Nephron progenitor cell (in vitro differentiated cells): ENCODE data around the gene IPO4.

Experiments used
- DNase-seq: peaks from one replicate; pipeline ENCODE4 v3.0.0; 2021
- H3K27ac Mint-ChIP-seq: 2 replicates; pipeline ENCODE4 v1.8.0; 2021; ENCODE audit warnings: mild to moderate bottlenecking, moderate library complexity, mixed read lengths
- H3K27me3 Mint-ChIP-seq: 2 replicates; pipeline ENCODE4 v1.8.0; 2021; ENCODE audit warnings: mild to moderate bottlenecking, low read depth, mixed read lengths; ENCODE audit not compliant: poor library complexity
- H3K36me3 Mint-ChIP-seq: 2 replicates; pipeline ENCODE4 v1.8.0; 2021; ENCODE audit warnings: low read depth, mixed read lengths
- H3K4me1 Mint-ChIP-seq: 2 replicates; pipeline ENCODE4 v1.8.0; 2021; ENCODE audit warnings: mixed read lengths
- H3K4me3 Mint-ChIP-seq: 2 replicates; pipeline ENCODE4 v1.8.0; 2021; ENCODE audit warnings: mild to moderate bottlenecking, moderate library complexity, mixed read lengths
- H3K9me3 Mint-ChIP-seq: 2 replicates; pipeline ENCODE4 v1.8.0; 2021; ENCODE audit warnings: mild to moderate bottlenecking, moderate library complexity, mixed read lengths
- TF ChIP-seq, protein P1 (sequence below): fragments of 200-600 bp; sonication (generic); IDR thresholded peaks from 2 replicates; pipeline ENCODE4 v1.5.0; 2021; ENCODE audit warnings: antibody characterized with exemption

Gene IPO4

DNA sequence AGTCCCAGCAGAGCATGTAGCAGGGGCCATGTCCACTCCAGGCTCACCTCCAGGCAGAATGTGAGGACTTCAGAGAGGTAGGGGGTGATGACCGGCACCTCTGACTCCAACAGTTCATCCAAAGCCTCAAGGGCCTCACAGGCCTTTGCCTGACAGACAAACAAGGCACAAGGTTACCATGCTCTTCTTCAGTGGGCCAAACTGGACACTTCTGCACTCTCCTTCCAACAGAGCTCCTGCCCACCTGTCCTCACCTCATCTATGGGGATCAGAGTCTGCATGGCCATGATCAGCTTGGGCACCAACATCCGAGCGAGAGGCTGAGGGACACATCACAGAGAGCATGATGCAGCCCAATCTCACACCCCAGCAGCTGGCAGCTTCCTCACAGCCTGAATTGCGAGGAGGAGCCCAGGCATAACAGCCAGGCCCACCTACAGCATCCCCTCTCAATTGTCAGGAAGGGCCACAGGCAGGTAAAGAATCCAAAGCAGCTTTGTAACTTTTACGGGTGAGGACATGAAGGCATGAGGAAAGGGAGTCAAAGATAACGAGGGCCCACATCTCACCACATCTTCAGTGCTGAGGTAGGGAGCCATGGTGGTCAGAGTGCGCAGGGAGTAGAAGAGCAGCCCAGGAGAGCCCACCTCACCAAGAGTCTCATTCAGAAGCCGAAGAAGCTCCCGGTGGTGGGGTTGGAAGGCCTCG lies 1.6 kb downstream of the IPO4 start:
- peaks cover 36% of the 10 kb centered on the region for H3K4me1 Mint-ChIP-seq
- DNase-seq, result no peak
- H3K36me3 Mint-ChIP-seq, result peaks cover 25% of the 10 kb centered on the region
- H3K9me3 Mint-ChIP-seq, result no peaks in the 10 kb centered on the region
- TF ChIP-seq, protein P1, sequence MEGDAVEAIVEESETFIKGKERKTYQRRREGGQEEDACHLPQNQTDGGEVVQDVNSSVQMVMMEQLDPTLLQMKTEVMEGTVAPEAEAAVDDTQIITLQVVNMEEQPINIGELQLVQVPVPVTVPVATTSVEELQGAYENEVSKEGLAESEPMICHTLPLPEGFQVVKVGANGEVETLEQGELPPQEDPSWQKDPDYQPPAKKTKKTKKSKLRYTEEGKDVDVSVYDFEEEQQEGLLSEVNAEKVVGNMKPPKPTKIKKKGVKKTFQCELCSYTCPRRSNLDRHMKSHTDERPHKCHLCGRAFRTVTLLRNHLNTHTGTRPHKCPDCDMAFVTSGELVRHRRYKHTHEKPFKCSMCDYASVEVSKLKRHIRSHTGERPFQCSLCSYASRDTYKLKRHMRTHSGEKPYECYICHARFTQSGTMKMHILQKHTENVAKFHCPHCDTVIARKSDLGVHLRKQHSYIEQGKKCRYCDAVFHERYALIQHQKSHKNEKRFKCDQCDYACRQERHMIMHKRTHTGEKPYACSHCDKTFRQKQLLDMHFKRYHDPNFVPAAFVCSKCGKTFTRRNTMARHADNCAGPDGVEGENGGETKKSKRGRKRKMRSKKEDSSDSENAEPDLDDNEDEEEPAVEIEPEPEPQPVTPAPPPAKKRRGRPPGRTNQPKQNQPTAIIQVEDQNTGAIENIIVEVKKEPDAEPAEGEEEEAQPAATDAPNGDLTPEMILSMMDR, result no peak
- peak overlapping the region; percentile 89 for H3K4me3 Mint-ChIP-seq
- peak overlapping the region; percentile 76 for H3K27ac Mint-ChIP-seq
- peaks cover 10% of the 10 kb centered on the region for H3K27me3 Mint-ChIP-seq

DNA sequence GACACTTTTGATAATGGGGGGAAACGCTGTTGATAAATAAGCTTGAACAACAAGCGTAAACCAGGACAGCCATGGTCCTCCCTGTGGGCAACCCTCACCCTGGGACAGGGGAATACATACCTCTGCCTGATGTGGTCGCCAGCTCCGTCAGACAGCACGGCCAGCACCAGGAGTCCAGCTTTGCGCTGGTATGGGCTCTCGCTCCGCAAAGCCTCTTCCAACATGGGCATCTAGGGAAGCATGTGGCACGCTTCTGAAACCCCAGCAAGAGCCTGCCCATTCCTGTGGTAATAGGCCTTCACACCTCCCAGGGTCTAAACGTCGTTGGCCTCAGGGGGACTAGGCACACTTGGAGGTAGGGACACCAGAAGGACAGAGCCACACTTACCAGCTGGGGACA lies 2.9 kb downstream of the IPO4 start:
- TF ChIP-seq, protein P1, result no peak
- Mint-ChIP-seq H3K36me3 (peaks cover 14% of the 10 kb centered on the region), H3K9me3 (no peaks in the 10 kb centered on the region), H3K27me3 (peaks cover 10% of the 10 kb centered on the region), H3K27ac (no peak overlapping the region), H3K4me3 (no peak overlapping the region), H3K4me1 (peaks cover 32% of the 10 kb centered on the region)
- DNase-seq, result no peak

DNA sequence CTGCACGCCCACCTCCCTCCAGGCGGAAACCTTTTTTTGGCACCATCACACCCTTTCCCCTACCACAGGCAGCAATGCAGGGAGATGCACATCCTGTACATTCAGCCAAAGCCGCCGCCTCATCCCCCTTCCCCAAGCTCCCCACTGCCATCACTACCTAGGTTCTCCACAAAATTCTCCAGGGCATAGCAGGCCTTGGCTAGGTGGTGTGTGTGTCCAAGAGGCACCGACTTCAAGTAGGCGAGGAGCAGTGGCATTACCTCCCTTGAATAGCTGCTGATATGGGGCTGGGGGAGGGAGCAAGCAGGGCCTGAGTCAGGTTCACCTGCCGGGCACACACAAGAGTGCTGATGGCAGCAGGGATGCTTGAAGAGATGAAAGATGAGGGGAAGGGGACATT lies 3.6 kb downstream of the IPO4 start:
- H3K36me3 Mint-ChIP-seq, result peaks cover 12% of the 10 kb centered on the region
- TF ChIP-seq, protein P1, result no peak
- H3K27ac Mint-ChIP-seq, result no peak overlapping the region
- no peak for DNase-seq
- H3K9me3 Mint-ChIP-seq, result no peaks in the 10 kb centered on the region
- no peak overlapping the region for H3K4me3 Mint-ChIP-seq
- peaks cover 8% of the 10 kb centered on the region for H3K27me3 Mint-ChIP-seq
- H3K4me1 Mint-ChIP-seq, result peaks cover 28% of the 10 kb centered on the region

DNA sequence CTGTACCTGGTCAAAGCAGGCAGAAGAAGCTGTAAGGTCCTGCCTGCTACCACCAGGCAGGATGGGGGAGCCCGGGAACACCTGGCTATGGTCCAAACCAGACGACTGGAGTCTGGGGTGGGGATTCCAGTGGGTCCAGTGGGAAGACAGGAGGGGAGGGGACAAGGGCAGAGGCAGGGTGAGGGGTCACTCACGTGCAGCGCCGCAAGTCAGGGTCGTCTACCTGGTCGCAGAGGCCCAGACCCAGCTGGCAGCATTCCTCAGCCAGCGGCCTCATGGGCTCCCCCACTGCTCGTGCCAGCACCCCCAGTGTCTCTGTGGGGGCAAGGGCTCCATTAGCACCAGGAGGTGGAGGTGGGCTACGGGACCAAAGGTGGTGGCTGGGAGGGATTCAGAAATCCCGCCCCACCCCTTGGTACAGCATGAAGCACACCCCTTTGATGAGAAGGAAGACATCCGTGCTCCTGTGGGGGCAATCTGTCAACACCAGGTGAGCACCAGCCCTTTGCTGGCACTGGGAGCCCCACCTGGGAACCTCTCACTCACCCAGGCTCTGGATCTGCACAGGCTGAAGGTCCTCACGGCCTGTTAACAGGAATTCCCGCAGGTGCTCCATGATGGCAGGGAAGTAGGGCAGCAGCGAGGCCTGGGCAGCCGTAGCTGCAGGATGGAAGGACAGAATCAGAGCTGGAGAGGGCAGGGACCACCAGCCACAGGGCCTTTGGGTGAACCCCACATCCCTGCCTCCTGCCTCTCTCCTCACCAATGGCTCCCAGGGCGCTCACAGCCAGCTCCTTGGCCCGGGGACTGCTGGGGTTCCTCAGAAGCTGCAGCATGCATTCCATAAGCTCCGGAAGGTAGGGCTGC lies 4.3 kb downstream of the IPO4 start:
- Mint-ChIP-seq H3K9me3 (no peaks in the 10 kb centered on the region), H3K4me3 (no peak overlapping the region), H3K27ac (no peak overlapping the region), H3K27me3 (peaks cover 6% of the 10 kb centered on the region), H3K36me3 (peaks cover 13% of the 10 kb centered on the region), H3K4me1 (peaks cover 23% of the 10 kb centered on the region)
- no peak for DNase-seq
- TF ChIP-seq, protein P1, result no peak

DNA sequence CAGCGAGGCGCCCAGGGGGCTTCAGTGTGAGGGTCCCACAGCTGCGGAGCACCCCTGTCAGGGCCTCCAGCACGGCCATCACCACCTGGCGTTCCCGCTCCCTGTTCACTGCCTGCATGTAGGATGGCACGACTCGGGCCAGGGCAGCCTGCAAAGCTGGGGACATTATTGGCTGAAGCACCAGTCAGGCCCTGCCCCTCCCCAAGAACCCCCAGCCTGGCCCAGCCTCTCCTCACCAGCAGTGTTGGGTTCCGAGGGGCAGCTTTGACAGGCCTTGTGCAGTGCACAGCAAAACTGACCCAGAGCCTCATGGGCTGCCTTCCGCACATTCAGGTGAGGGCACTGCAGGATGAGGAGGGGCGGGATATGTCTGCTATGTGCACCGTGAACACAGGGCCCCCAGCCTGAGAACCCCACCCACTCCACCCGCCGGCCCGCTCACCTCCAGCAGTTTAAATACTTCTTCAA lies 5.6 kb downstream of the IPO4 start:
- H3K4me3 Mint-ChIP-seq, result no peak overlapping the region
- no peak overlapping the region for H3K27ac Mint-ChIP-seq
- H3K27me3 Mint-ChIP-seq, result peaks cover 6% of the 10 kb centered on the region
- TF ChIP-seq, protein P1, result no peak
- H3K9me3 Mint-ChIP-seq, result no peaks in the 10 kb centered on the region
- peaks cover 20% of the 10 kb centered on the region for H3K4me1 Mint-ChIP-seq
- peaks cover 21% of the 10 kb centered on the region for H3K36me3 Mint-ChIP-seq
- no peak for DNase-seq
